HuH-7 (cell line): Measurements from ENCODE around the gene GYG1.

Experiments used
- DNase-seq: peaks from one replicate; pipeline ENCODE4 v3.0.0; 2011; ENCODE audit warnings: low spot score

Gene GYG1

GRCh38 chr3:149016669-149017541, 25.6 kb downstream of the GYG1 start:
- DNase-seq, result no peak

GRCh38 chr3:149018247-149018646, 26.9 kb downstream of the GYG1 start:
- DNase-seq, result no peak

- no peak for DNase-seq
Observed at GRCh38 chr3:149019580-149019979, 28.2 kb downstream of the GYG1 start.

GRCh38 chr3:149020196-149020838, 29.0 kb downstream of the GYG1 start:
- no peak for DNase-seq

- no peak for DNase-seq
Observed at GRCh38 chr3:149020839-149021252, 29.5 kb downstream of the GYG1 start.

- no peak for DNase-seq
Observed at GRCh38 chr3:149021830-149022229, 30.5 kb downstream of the GYG1 start.

- DNase-seq, result no peak
Observed at GRCh38 chr3:149023951-149024350, 32.6 kb downstream of the GYG1 start.

- no peak for DNase-seq
Observed at GRCh38 chr3:149026718-149027117, 35.4 kb downstream of the GYG1 start.

- DNase-seq, result no peak
Observed at GRCh38 chr3:149031096-149031495, 39.8 kb downstream of the GYG1 start.

GRCh38 chr3:149037684-149038083, 46.3 kb downstream of the GYG1 start:
- DNase-seq, result no peak

- no peak for DNase-seq
Observed at GRCh38 chr3:149038322-149038721, 47.0 kb downstream of the GYG1 start.

GRCh38 chr3:149042789-149043386, 51.5 kb downstream of the GYG1 start:
- no peak for DNase-seq

- no peak for DNase-seq
Observed at GRCh38 chr3:149044339-149045083, 53.2 kb downstream of the GYG1 start.

- no peak for DNase-seq
Observed at GRCh38 chr3:149055575-149055974, 64.2 kb downstream of the GYG1 start.

- no peak for DNase-seq
Observed at GRCh38 chr3:149058198-149058597, 66.9 kb downstream of the GYG1 start.

GRCh38 chr3:149058602-149059001, 67.3 kb downstream of the GYG1 start:
- no peak for DNase-seq

- DNase-seq, result no peak
Observed at GRCh38 chr3:149061776-149062175, 70.4 kb downstream of the GYG1 start.

- no peak for DNase-seq
Observed at GRCh38 chr3:149067883-149068282, 76.5 kb downstream of the GYG1 start.
